Osteoblast (primary cell): Measurements from ENCODE around the gene OR2D3. TPM values are rescaled to one million over a fixed set of nuclear protein-coding genes. Genes with fewer than 3 reads are reported as not detected.
"Not testable (repeated sequence)": the region's sequence is repeated elsewhere in the genome, so short reads cannot be mapped to it uniquely, and the experiment has no call there.

Source experiments
- DNase-seq: peaks from one replicate; pipeline ENCODE4 v3.0.0; 2011; ENCODE audit warnings: low spot score, mixed read lengths; ENCODE audit not compliant: insufficient read length; ENCODE audit errors: missing footprints
- H2AFZ ChIP-seq: 2 replicates; pipeline ENCODE4 v1.6.0; 2011; ENCODE audit warnings: mild to moderate bottlenecking, low read length
- H3K27ac ChIP-seq: 2 replicates; pipeline ENCODE4 v1.5.1; 2011; ENCODE audit warnings: mild to moderate bottlenecking, low read depth, low read length, moderate library complexity
- H3K27me3 ChIP-seq: 2 replicates; pipeline ENCODE4 v1.6.0; 2012; ENCODE audit warnings: mild to moderate bottlenecking, control low read depth, inconsistent platforms, low read length, moderate library complexity; ENCODE audit not compliant: insufficient read depth
- H3K36me3 ChIP-seq: 2 replicates; pipeline ENCODE4 v1.5.1; 2011; ENCODE audit warnings: mild to moderate bottlenecking, low read length, control low read depth, moderate library complexity; ENCODE audit not compliant: insufficient read depth
- H3K4me1 ChIP-seq: 2 replicates; pipeline ENCODE4 v1.5.1; 2011; ENCODE audit warnings: mild to moderate bottlenecking, low read length, control low read depth, moderate library complexity; ENCODE audit not compliant: insufficient read depth
- H3K4me2 ChIP-seq: 2 replicates; pipeline ENCODE4 v1.6.0; 2011; ENCODE audit warnings: mild to moderate bottlenecking, low read length; ENCODE audit not compliant: insufficient read depth
- H3K4me3 ChIP-seq: fragments of 200-600 bp; sonication (generic); 3 replicates; pipeline ENCODE4 v1.5.1; 2012; ENCODE audit warnings: mild to moderate bottlenecking, low read length, inconsistent platforms; ENCODE audit not compliant: insufficient read depth
- H3K79me2 ChIP-seq: 2 replicates; pipeline ENCODE4 v1.6.0; 2012; ENCODE audit warnings: mild to moderate bottlenecking, low read length, control low read depth, inconsistent platforms; ENCODE audit not compliant: insufficient read depth
- H3K9me3 ChIP-seq: 2 replicates; pipeline ENCODE4 v1.5.1; 2011; ENCODE audit warnings: low read depth, low read length, control low read depth
- H4K20me1 ChIP-seq: 2 replicates; pipeline ENCODE4 v1.6.0; 2012; ENCODE audit warnings: mild to moderate bottlenecking, low read length, control low read depth; ENCODE audit not compliant: insufficient read depth
- CTCF ChIP-seq: IDR thresholded peaks from 2 replicates; pipeline ENCODE4 v1.5.1; 2011; ENCODE audit warnings: mild to moderate bottlenecking, low read depth, low read length, moderate library complexity; ENCODE audit errors: extremely low read depth
- total RNA-seq: library from RNA; depleted of rRNA; stranded (reverse); fragments of >200 nt; gene quantifications from 2 replicates; pipeline ENCODE4 v1.2.3, GENCODE V29; 2012

Gene OR2D3
- total RNA-seq, 1 donor: not detected

- Histone ChIP-seq H3K4me2 (no peak overlapping the region), H3K4me3 (no peak overlapping the region), H3K9me3 (no peaks in the 10 kb centered on the region), H3K79me2 (no peaks in the 10 kb centered on the region), H3K36me3 (no peaks in the 10 kb centered on the region), H2AFZ (no peak overlapping the region), H3K4me1 (no peaks in the 10 kb centered on the region), H3K27ac (no peak overlapping the region), H3K27me3 (no peaks in the 10 kb centered on the region), H4K20me1 (no peaks in the 10 kb centered on the region)
- no peak for DNase-seq
- TF ChIP-seq CTCF: no peak
These were observed 21.9 kb upstream of the OR2D3 start for GRCh38 chr11:6898911-6899310.

- Histone ChIP-seq H3K4me3 (no peak overlapping the region), H2AFZ (no peak overlapping the region), H3K4me1 (no peaks in the 10 kb centered on the region), H3K27ac (no peak overlapping the region), H3K36me3 (no peaks in the 10 kb centered on the region), H3K4me2 (no peak overlapping the region), H3K27me3 (no peaks in the 10 kb centered on the region), H3K79me2 (no peaks in the 10 kb centered on the region), H3K9me3 (no peaks in the 10 kb centered on the region), H4K20me1 (no peaks in the 10 kb centered on the region)
- DNase-seq: no peak
- TF ChIP-seq CTCF: no peak
These were observed 20.3 kb upstream of the OR2D3 start for GRCh38 chr11:6900327-6900999.

GRCh38 chr11:6904804-6905203, 16.0 kb upstream of the OR2D3 start:
- H3K4me1 ChIP-seq, H3K27me3 ChIP-seq, H2AFZ ChIP-seq, H3K79me2 ChIP-seq, H3K9me3 ChIP-seq, H3K36me3 ChIP-seq, H4K20me1 ChIP-seq, DNase-seq, H3K27ac ChIP-seq, H3K4me3 ChIP-seq, H3K4me2 ChIP-seq: not testable (repeated sequence)

- DNase-seq: no peak
- Histone ChIP-seq H3K4me3 (no peak overlapping the region), H3K79me2 (no peaks in the 10 kb centered on the region), H3K9me3 (no peaks in the 10 kb centered on the region), H4K20me1 (no peaks in the 10 kb centered on the region), H3K4me1 (no peaks in the 10 kb centered on the region), H3K36me3 (no peaks in the 10 kb centered on the region), H3K4me2 (no peak overlapping the region), H3K27ac (no peak overlapping the region), H3K27me3 (no peaks in the 10 kb centered on the region), H2AFZ (no peak overlapping the region)
- TF ChIP-seq CTCF: no peak
These were observed 9.4 kb upstream of the OR2D3 start for GRCh38 chr11:6911378-6911777.
